DND-41 (cell line): ENCODE data around the gene RHOF.

ENCODE experiments used
- CTCF ChIP-seq: IDR thresholded peaks from 2 replicates; pipeline ENCODE4 v1.5.1; 2012; ENCODE audit warnings: borderline replicate concordance, low read length, moderate library complexity, mild to moderate bottlenecking; ENCODE audit not compliant: poor library complexity, severe bottlenecking; ENCODE audit errors: extremely low read depth
- EZH2 ChIP-seq: IDR thresholded peaks from 3 replicates; pipeline ENCODE4 v1.6.1; 2012; ENCODE audit warnings: borderline replicate concordance, low read depth, mild to moderate bottlenecking, moderate library complexity, low read length, inconsistent platforms; ENCODE audit not compliant: severe bottlenecking

GRCh38 chr12:121787063-121788025, 6.1 kb downstream of the RHOF start:
- TF ChIP-seq CTCF (no peak), EZH2 (no peak)
